HepG2 (cell line): ENCODE measurements around the gene NDUFS6. TPM values are rescaled to one million over a fixed set of nuclear protein-coding genes. Genes with fewer than 3 reads are reported as not detected.

Source experiments
- FOXJ3 ChIP-seq: sonication (generic); formaldehyde crosslinking; IDR thresholded peaks from 2 replicates; pipeline ENCODE4 v1.4.0; 2020; ENCODE audit warnings: missing genetic modification reagents, mild to moderate bottlenecking, borderline replicate concordance
- FOXP1 ChIP-seq, 2 experiments: fragments of 450-650 bp in 1 of 2; IDR thresholded peaks; 2 replicates each; pipeline ENCODE4 v1.6.1; 2017 to 2018; ENCODE audit warnings: antibody characterized with exemption in 1 of 2
- GATAD2A ChIP-seq: IDR thresholded peaks from 2 replicates; pipeline ENCODE4 v1.6.1; 2016
- JUN ChIP-seq: sonication (generic); formaldehyde crosslinking; IDR thresholded peaks from 2 replicates; pipeline ENCODE4 v1.4.0; 2020; ENCODE audit warnings: mild to moderate bottlenecking, missing genetic modification reagents
- KLF16 ChIP-seq, 2 experiments: sonication (generic) in 1 of 2; formaldehyde crosslinking in 1 of 2; IDR thresholded peaks; 2 replicates each; pipeline versions ENCODE4 v1.6.1 to v1.8.0; 2016 to 2023; ENCODE audit warnings: missing genetic modification reagents in 2 of 2, missing compliant biosample characterization in 1 of 2
- MAFF ChIP-seq: IDR thresholded peaks from 2 replicates; pipeline ENCODE4 v1.6.1; 2011; ENCODE audit warnings: low read depth, low read length, improper control_type of control experiment
- PCBP1 ChIP-seq: fragments of 200-400 bp; formaldehyde crosslinking; IDR thresholded peaks from 2 replicates; pipeline ENCODE4 v1.6.1; 2017; ENCODE audit warnings: mild to moderate bottlenecking, low read depth, low read length, borderline replicate concordance
- POLR2AphosphoS5 ChIP-seq: IDR thresholded peaks from 2 replicates; pipeline ENCODE4 v1.6.1; 2012; ENCODE audit warnings: low read depth, low read length
- RFXAP ChIP-seq: sonication (generic); formaldehyde crosslinking; IDR thresholded peaks from 2 replicates; pipeline ENCODE4 v1.4.0; 2020; ENCODE audit warnings: missing genetic modification reagents, borderline replicate concordance
- SNAI1 ChIP-seq: sonication (generic); formaldehyde crosslinking; IDR thresholded peaks from 2 replicates; pipeline ENCODE4 v1.5.0; 2020; ENCODE audit warnings: mild to moderate bottlenecking, missing genetic modification reagents, borderline replicate concordance
- SP140L ChIP-seq: sonication (generic); formaldehyde crosslinking; IDR thresholded peaks from 2 replicates; pipeline ENCODE4 v1.4.0; 2020; ENCODE audit warnings: missing genetic modification reagents, borderline replicate concordance
- SRF ChIP-seq: IDR thresholded peaks from 2 replicates; pipeline ENCODE4 v1.6.1; 2011; ENCODE audit warnings: mild to moderate bottlenecking, low read depth, low read length, moderate library complexity
- TCF7 ChIP-seq: sonication (generic); IDR thresholded peaks from 2 replicates; pipeline ENCODE4 v1.6.1; 2016; ENCODE audit warnings: antibody characterized with exemption, low read depth
- ZKSCAN5 ChIP-seq: sonication (generic); formaldehyde crosslinking; IDR thresholded peaks from 2 replicates; pipeline ENCODE4 v1.5.1; 2020; ENCODE audit warnings: mild to moderate bottlenecking, missing genetic modification reagents
- ZNF12 ChIP-seq: sonication (generic); formaldehyde crosslinking; IDR thresholded peaks from 2 replicates; pipeline ENCODE4 v1.5.0; 2020; ENCODE audit warnings: missing genetic modification reagents
- ZNF205 ChIP-seq: IDR thresholded peaks from 2 replicates; pipeline ENCODE4 v1.6.1; 2018; ENCODE audit warnings: missing biosample characterization, missing genetic modification reagents
- ZNF34 ChIP-seq: sonication (generic); formaldehyde crosslinking; IDR thresholded peaks from 2 replicates; pipeline ENCODE4 v1.4.0; 2020; ENCODE audit warnings: mild to moderate bottlenecking, missing genetic modification reagents, borderline replicate concordance
- ZNF546 ChIP-seq: sonication (generic); formaldehyde crosslinking; conservative IDR thresholded peaks from 2 replicates; pipeline ENCODE4 v1.8.1; 2023; ENCODE audit warnings: mild to moderate bottlenecking, missing genetic modification reagents
- ZNF607 ChIP-seq: sonication (generic); formaldehyde crosslinking; IDR thresholded peaks from 2 replicates; pipeline ENCODE4 v1.5.1; 2020; ENCODE audit warnings: missing genetic modification reagents, mild to moderate bottlenecking, borderline replicate concordance
- ZNF709 ChIP-seq: sonication (generic); formaldehyde crosslinking; IDR thresholded peaks from 2 replicates; pipeline ENCODE4 v1.5.0; 2020; ENCODE audit warnings: mild to moderate bottlenecking, missing genetic modification reagents
- ZNF772 ChIP-seq: sonication (generic); formaldehyde crosslinking; IDR thresholded peaks from 2 replicates; pipeline ENCODE4 v1.5.0; 2020; ENCODE audit warnings: mild to moderate bottlenecking, missing genetic modification reagents
- ZSCAN30 ChIP-seq: sonication (generic); formaldehyde crosslinking; IDR thresholded peaks from 2 replicates; pipeline ENCODE4 v1.5.0; 2020; ENCODE audit warnings: mild to moderate bottlenecking, missing genetic modification reagents
- polyA plus RNA-seq, 8 experiments: library from polyadenylated mRNA; depleted of rRNA in 3 of 8; stranded (reverse) in 7 of 8; unstranded in 1 of 8; fragments of >200 nt; fragmentation: Illumina TruSeq in 4 of 8; extraction: Trizol in 4 of 8; gene quantifications; 2 replicates each; pipeline versions ENCODE4 v1.2.1 to v1.2.3, GENCODE V29; 2011 to 2016; ENCODE audit warnings: low read depth in 4 of 8, missing spikeins in 1 of 8, mixed read lengths in 1 of 8; ENCODE audit not compliant: insufficient read depth in 1 of 8
- total RNA-seq, 5 experiments: library from RNA; depleted of rRNA; stranded (reverse); fragments of >200 nt; fragmentation: Illumina TruSeq; extraction: Trizol; gene quantifications; 2 replicates each; pipeline ENCODE4 v1.2.3, GENCODE V29; 2016; ENCODE audit warnings: low read depth in 1 of 5
- TF ChIP-seq, protein P1 (sequence below): sonication (generic); formaldehyde crosslinking; IDR thresholded peaks from 2 replicates; pipeline ENCODE4 v1.4.0; 2020; ENCODE audit warnings: missing genetic modification reagents, borderline replicate concordance
- TF ChIP-seq, protein P2 (sequence below): IDR thresholded peaks from 2 replicates; pipeline ENCODE4 v1.6.1; 2016; ENCODE audit warnings: mild to moderate bottlenecking
- TF ChIP-seq, protein P3 (sequence below): sonication (generic); formaldehyde crosslinking; IDR thresholded peaks from 2 replicates; pipeline ENCODE4 v1.4.0; 2020; ENCODE audit warnings: missing genetic modification reagents; ENCODE audit errors: not compliant biosample characterization

The NDUFS6 gene
- total and polyA plus RNA-seq, 2 of the 13 experiments (the other 11 are each of a cell fraction or from before 2014, with no cell fraction given): 23.7 to 50.4 TPM

DNA sequence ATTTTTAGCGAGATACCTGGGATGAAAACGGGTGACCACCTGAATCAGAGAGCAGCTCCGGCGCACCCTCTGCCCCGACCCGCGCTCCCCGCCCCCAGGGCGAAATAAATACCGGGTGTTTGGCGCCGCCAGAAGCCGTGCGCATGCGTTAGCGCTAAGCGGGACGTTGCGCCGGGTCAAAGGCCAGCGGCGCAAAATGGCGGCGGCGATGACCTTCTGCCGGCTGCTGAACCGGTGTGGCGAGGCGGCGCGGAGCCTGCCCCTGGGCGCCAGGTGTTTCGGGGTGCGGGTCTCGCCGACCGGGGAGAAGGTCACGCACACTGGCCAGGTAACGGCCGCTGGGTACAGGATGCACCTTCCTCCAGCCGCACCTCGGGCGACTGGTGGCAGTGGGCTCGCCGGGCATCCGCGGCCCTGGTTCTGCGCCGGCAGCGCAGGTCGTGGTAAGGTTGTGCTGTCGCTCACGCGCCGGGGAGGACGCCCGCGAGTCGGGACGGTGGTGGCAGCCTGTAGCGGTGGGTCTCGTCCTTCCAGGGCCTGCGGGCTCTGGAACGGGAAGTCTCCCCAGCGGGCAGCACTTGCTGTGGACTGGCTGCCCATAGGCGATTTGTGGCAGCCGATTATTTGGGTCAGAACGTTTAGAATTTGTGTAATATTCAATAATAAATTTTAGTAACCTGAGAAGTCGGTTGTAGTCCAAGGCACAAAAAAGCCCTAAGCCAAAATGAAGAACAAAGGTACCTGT is at the start of gene NDUFS6 (continued):
- TF ChIP-seq SNAI1 (no peak), ZNF709 (CRISPR knock-in tag) (no peak), ZNF34 (CRISPR knock-in tag) (no peak), ZNF205 (CRISPR knock-in tag) (no peak; the same call in 1 of the 2 replicates), PCBP1 (no peak), ZNF772 (CRISPR knock-in tag) (no peak; the same call in 1 of the 2 replicates), SP140L (CRISPR knock-in tag) (0 out of 2 replicates have a peak, but pooled peaks have one; percentile 49), RFXAP (CRISPR knock-in tag) (peak; percentile 57; the same call in 1 of the 2 replicates), TCF7 (no peak), JUN (CRISPR knock-in tag) (0 out of 2 replicates have a peak, but pooled peaks have one; percentile 59), ZNF607 (no peak), ZNF546 (CRISPR knock-in tag) (no peak), ZNF12 (CRISPR knock-in tag) (0 out of 2 replicates have a peak, but pooled peaks have one; percentile 4), GATAD2A (CRISPR knock-in tag) (no peak), KLF16 (CRISPR knock-in tag; IDR thresholded peaks at IDR 0.05) (peak in 1 of 2 experiments; percentile 59; a peak in 1 of 4 replicates), ZKSCAN5 (CRISPR knock-in tag) (no peak), MAFF (no peak), SRF (no peak), ZSCAN30 (CRISPR knock-in tag) (no peak), FOXP1 (IDR thresholded peaks at IDR 0.05) (no peak), FOXP1 (CRISPR knock-in tag; IDR thresholded peaks at IDR 0.05) (no peak), POLR2AphosphoS5 (peak; percentile 71; the same call in 1 of the 2 replicates), FOXJ3 (CRISPR knock-in tag) (peak; percentile 36; the same call in 1 of the 2 replicates)
- TF ChIP-seq, protein P1, sequence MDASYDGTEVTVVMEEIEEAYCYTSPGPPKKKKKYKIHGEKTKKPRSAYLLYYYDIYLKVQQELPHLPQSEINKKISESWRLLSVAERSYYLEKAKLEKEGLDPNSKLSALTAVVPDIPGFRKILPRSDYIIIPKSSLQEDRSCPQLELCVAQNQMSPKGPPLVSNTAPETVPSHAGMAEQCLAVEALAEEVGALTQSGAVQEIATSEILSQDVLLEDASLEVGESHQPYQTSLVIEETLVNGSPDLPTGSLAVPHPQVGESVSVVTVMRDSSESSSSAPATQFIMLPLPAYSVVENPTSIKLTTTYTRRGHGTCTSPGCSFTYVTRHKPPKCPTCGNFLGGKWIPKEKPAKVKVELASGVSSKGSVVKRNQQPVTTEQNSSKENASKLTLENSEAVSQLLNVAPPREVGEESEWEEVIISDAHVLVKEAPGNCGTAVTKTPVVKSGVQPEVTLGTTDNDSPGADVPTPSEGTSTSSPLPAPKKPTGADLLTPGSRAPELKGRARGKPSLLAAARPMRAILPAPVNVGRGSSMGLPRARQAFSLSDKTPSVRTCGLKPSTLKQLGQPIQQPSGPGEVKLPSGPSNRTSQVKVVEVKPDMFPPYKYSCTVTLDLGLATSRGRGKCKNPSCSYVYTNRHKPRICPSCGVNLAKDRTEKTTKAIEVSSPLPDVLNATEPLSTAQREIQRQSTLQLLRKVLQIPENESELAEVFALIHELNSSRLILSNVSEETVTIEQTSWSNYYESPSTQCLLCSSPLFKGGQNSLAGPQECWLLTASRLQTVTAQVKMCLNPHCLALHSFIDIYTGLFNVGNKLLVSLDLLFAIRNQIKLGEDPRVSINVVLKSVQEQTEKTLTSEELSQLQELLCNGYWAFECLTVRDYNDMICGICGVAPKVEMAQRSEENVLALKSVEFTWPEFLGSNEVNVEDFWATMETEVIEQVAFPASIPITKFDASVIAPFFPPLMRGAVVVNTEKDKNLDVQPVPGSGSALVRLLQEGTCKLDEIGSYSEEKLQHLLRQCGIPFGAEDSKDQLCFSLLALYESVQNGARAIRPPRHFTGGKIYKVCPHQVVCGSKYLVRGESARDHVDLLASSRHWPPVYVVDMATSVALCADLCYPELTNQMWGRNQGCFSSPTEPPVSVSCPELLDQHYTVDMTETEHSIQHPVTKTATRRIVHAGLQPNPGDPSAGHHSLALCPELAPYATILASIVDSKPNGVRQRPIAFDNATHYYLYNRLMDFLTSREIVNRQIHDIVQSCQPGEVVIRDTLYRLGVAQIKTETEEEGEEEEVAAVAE (CRISPR knock-in tag): peak; percentile 42; the same call in 1 of the 2 replicates
- TF ChIP-seq, protein P2, sequence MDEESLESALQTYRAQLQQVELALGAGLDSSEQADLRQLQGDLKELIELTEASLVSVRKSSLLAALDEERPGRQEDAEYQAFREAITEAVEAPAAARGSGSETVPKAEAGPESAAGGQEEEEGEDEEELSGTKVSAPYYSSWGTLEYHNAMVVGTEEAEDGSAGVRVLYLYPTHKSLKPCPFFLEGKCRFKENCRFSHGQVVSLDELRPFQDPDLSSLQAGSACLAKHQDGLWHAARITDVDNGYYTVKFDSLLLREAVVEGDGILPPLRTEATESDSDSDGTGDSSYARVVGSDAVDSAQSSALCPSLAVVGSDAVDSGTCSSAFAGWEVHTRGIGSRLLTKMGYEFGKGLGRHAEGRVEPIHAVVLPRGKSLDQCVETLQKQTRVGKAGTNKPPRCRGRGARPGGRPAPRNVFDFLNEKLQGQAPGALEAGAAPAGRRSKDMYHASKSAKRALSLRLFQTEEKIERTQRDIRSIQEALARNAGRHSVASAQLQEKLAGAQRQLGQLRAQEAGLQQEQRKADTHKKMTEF (CRISPR knock-in tag): peak; percentile 85; the same call in 1 of the 2 replicates
- TF ChIP-seq, protein P3, sequence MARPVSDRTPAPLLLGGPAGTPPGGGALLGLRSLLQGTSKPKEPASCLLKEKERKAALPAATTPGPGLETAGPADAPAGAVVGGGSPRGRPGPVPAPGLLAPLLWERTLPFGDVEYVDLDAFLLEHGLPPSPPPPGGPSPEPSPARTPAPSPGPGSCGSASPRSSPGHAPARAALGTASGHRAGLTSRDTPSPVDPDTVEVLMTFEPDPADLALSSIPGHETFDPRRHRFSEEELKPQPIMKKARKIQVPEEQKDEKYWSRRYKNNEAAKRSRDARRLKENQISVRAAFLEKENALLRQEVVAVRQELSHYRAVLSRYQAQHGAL (CRISPR knock-in tag): no peak
